ENCODE data around the gene C5orf47.
A peak's percentile ranks its signal among the peaks of the same experiment; 100 is the strongest.
"Not testable (repeated sequence)": the region's sequence is repeated elsewhere in the genome, so short reads cannot be mapped to it uniquely, and the experiment has no call there.

DNA sequence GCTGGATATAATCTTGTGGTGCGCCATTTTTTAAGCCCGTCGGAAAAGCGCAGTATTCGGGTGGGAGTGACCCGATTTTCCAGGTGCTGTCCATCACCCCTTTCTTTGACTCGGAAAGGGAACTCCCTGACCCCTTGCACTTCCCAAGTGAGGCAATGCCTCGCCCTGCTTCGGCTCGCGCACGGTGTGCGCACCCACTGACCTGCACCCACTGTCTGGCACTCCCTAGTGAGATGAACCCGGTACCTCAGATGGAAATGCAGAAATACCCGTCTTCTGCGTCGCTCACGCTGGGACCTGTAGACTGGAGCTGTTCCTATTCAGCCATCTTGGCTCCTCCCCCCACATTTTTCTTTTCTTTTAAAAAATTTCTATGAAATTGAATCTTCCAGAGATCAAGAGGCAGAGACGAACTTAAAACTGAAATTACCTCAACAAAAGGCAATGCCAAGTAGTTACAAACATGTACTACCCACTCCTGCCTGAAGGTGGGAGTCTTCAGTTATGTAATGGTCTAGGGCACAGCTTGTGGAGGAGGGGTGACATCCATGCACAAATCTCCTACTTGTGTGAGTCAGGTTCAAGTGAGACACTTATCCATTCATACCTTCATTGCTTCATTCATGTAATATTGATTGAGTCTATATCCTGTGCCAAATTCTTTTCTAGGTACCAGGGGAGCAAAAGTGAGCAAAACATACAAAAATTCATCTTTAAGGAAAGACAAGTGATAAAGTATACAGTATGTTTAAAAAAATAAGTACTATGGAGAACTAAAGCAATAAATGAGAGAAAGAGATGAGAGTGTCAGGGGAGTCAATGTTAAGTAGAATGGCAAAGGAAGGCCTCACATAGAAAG lies 31.3 kb downstream of the C5orf47 start:
- TF ChIP-seq, protein P1, sequence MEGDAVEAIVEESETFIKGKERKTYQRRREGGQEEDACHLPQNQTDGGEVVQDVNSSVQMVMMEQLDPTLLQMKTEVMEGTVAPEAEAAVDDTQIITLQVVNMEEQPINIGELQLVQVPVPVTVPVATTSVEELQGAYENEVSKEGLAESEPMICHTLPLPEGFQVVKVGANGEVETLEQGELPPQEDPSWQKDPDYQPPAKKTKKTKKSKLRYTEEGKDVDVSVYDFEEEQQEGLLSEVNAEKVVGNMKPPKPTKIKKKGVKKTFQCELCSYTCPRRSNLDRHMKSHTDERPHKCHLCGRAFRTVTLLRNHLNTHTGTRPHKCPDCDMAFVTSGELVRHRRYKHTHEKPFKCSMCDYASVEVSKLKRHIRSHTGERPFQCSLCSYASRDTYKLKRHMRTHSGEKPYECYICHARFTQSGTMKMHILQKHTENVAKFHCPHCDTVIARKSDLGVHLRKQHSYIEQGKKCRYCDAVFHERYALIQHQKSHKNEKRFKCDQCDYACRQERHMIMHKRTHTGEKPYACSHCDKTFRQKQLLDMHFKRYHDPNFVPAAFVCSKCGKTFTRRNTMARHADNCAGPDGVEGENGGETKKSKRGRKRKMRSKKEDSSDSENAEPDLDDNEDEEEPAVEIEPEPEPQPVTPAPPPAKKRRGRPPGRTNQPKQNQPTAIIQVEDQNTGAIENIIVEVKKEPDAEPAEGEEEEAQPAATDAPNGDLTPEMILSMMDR (IDR thresholded peaks at IDR 0.05) = peak in 1 of 3 donors; percentile 22
- not testable (repeated sequence) for TF ChIP-seq POLR2A, POLR2AphosphoS5 (IDR thresholded peaks at IDR 0.05)

All from breast epithelium (tissue), 3 donors.